H9 (cell line): ENCODE measurements around the gene CAPN2. TPM values are rescaled to one million over a fixed set of nuclear protein-coding genes. Genes with fewer than 3 reads are reported as not detected.

ENCODE experiments used
- DNase-seq: peaks from one replicate; pipeline ENCODE4 v3.0.0-alpha.2; 2017
- H2AFZ ChIP-seq: one replicate; pipeline ENCODE4 v1.6.1; 2013; ENCODE audit warnings: mild to moderate bottlenecking, low read length, control low read depth, moderate library complexity
- H2AK5ac ChIP-seq: 2 replicates; pipeline ENCODE4 v1.6.1; 2013; ENCODE audit warnings: low read length, control low read depth, mixed read lengths; ENCODE audit not compliant: insufficient read length
- H2BK120ac ChIP-seq: one replicate; pipeline ENCODE4 v1.6.1; 2013; ENCODE audit warnings: low read depth, mild to moderate bottlenecking, low read length, control low read depth, inconsistent platforms; ENCODE audit not compliant: poor library complexity, severe bottlenecking
- H2BK12ac ChIP-seq: 2 replicates; pipeline ENCODE4 v1.6.1; 2013; ENCODE audit warnings: low read length, control low read depth, mixed read lengths, low read depth; ENCODE audit not compliant: insufficient read length
- H2BK15ac ChIP-seq: 2 replicates; pipeline ENCODE4 v1.6.1; 2013; ENCODE audit warnings: low read depth, low read length, control low read depth
- H2BK20ac ChIP-seq: one replicate; pipeline ENCODE4 v1.6.1; 2013; ENCODE audit warnings: low read depth, mild to moderate bottlenecking, low read length, control low read depth, inconsistent platforms; ENCODE audit not compliant: poor library complexity, severe bottlenecking
- H2BK5ac ChIP-seq: 2 replicates; pipeline ENCODE4 v1.6.1; 2013; ENCODE audit warnings: low read length, control low read depth, mixed read lengths; ENCODE audit not compliant: insufficient read length
- H3K14ac ChIP-seq: 2 replicates; pipeline ENCODE4 v1.6.1; 2013; ENCODE audit warnings: low read length, control low read depth; ENCODE audit not compliant: insufficient read depth
- H3K18ac ChIP-seq: 2 replicates; pipeline ENCODE4 v1.6.1; 2013; ENCODE audit warnings: low read depth, mild to moderate bottlenecking, mixed read lengths, low read length, control low read depth; ENCODE audit not compliant: insufficient read length
- H3K23ac ChIP-seq: 2 replicates; pipeline ENCODE4 v1.6.1; 2013; ENCODE audit warnings: low read length, control low read depth, mixed read lengths, low read depth; ENCODE audit not compliant: insufficient read length
- H3K23me2 ChIP-seq: 2 replicates; pipeline ENCODE4 v1.6.1; 2013; ENCODE audit warnings: low read depth, mild to moderate bottlenecking, mixed read lengths, low read length, control low read depth; ENCODE audit not compliant: insufficient read length, poor library complexity, severe bottlenecking
- H3K27ac ChIP-seq: 2 replicates; pipeline ENCODE4 v1.5.1; 2013; ENCODE audit warnings: low read length, control low read depth, mixed read lengths, low read depth; ENCODE audit not compliant: insufficient read length
- H3K27me3 ChIP-seq: 2 replicates; pipeline ENCODE4 v1.6.1; 2013; ENCODE audit warnings: low read length, control low read depth, inconsistent platforms; ENCODE audit not compliant: insufficient read depth
- H3K4ac ChIP-seq: 2 replicates; pipeline ENCODE4 v1.6.1; 2013; ENCODE audit warnings: low read depth, mild to moderate bottlenecking, control low read depth, inconsistent platforms, low read length, moderate library complexity
- H3K4me1 ChIP-seq: 2 replicates; pipeline ENCODE4 v1.6.1; 2013; ENCODE audit warnings: low read length, control low read depth, inconsistent platforms; ENCODE audit not compliant: insufficient read depth
- H3K4me2 ChIP-seq: 2 replicates; pipeline ENCODE4 v1.6.1; 2013; ENCODE audit warnings: low read length, control low read depth, mixed read lengths; ENCODE audit not compliant: insufficient read length, insufficient read depth
- H3K56ac ChIP-seq: 2 replicates; pipeline ENCODE4 v1.6.1; 2013; ENCODE audit warnings: low read depth, mild to moderate bottlenecking, mixed read lengths, low read length, control low read depth; ENCODE audit not compliant: insufficient read length
- H3K79me1 ChIP-seq: 2 replicates; pipeline ENCODE4 v1.6.1; 2013; ENCODE audit warnings: low read depth, mild to moderate bottlenecking, moderate library complexity, low read length, control low read depth, inconsistent platforms; ENCODE audit not compliant: insufficient read depth, poor library complexity, severe bottlenecking
- H3K79me2 ChIP-seq: 2 replicates; pipeline ENCODE4 v1.6.1; 2013; ENCODE audit warnings: low read length, control low read depth, inconsistent platforms; ENCODE audit not compliant: insufficient read depth
- H3K9ac ChIP-seq: 2 replicates; pipeline ENCODE4 v1.6.1; 2013; ENCODE audit warnings: low read length, control low read depth, mixed read lengths; ENCODE audit not compliant: insufficient read length; ENCODE audit errors: extremely low read depth
- H3K9me3 ChIP-seq: one replicate; pipeline ENCODE4 v1.6.1; 2013; ENCODE audit warnings: low read depth, low read length, inconsistent platforms; ENCODE audit not compliant: control insufficient read depth
- H3T11ph ChIP-seq: one replicate; pipeline ENCODE4 v1.6.1; 2013; ENCODE audit warnings: mild to moderate bottlenecking, low read length, control low read depth, inconsistent platforms
- H4K20me1 ChIP-seq: one replicate; pipeline ENCODE4 v1.6.1; 2013; ENCODE audit not compliant: control insufficient read depth, insufficient read length, insufficient read depth
- H4K5ac ChIP-seq: 2 replicates; pipeline ENCODE4 v1.6.1; 2013; ENCODE audit warnings: low read depth, mild to moderate bottlenecking, mixed read lengths, low read length, control low read depth; ENCODE audit not compliant: insufficient read length
- H4K8ac ChIP-seq: replicated peaks from 2 replicates; pipeline ENCODE4 v1.6.1; 2013; ENCODE audit warnings: low read length, control low read depth, mixed read lengths, low read depth; ENCODE audit not compliant: insufficient read length
- H4K91ac ChIP-seq: 2 replicates; pipeline ENCODE4 v1.6.1; 2013; ENCODE audit warnings: low read depth, mild to moderate bottlenecking, moderate library complexity, mixed read lengths, low read length, control low read depth; ENCODE audit not compliant: insufficient read length
- H3K27ac Mint-ChIP-seq, 3 experiments: 2 replicates in 2 of 3; 3 replicates in 1 of 3; pipeline ENCODE4 v1.8.0; 2020 to 2021; ENCODE audit warnings: mixed read lengths in 3 of 3, mild to moderate bottlenecking in 1 of 3, moderate library complexity in 1 of 3
- H3K27me3 Mint-ChIP-seq: 2 replicates; pipeline ENCODE4 v1.8.0; 2021; ENCODE audit warnings: low read depth, mild to moderate bottlenecking, moderate library complexity, mixed read lengths
- H3K36me3 Mint-ChIP-seq, 3 experiments: 2 replicates in 2 of 3; 3 replicates in 1 of 3; pipeline ENCODE4 v1.8.0; 2020 to 2021; ENCODE audit warnings: low read depth in 3 of 3, mixed read lengths in 3 of 3; ENCODE audit not compliant: insufficient read depth in 1 of 3
- H3K4me1 Mint-ChIP-seq, 2 experiments: 2 replicates each; pipeline ENCODE4 v1.8.0; 2020; ENCODE audit warnings: mixed read lengths in 2 of 2
- H3K4me3 Mint-ChIP-seq, 2 experiments: 2 replicates in 1 of 2; 3 replicates in 1 of 2; pipeline ENCODE4 v1.8.0; 2020 to 2021; ENCODE audit warnings: mild to moderate bottlenecking in 2 of 2, mixed read lengths in 2 of 2, moderate library complexity in 1 of 2
- H3K9me3 Mint-ChIP-seq, 2 experiments: 2 replicates in 1 of 2; 3 replicates in 1 of 2; pipeline ENCODE4 v1.8.0; 2020; ENCODE audit warnings: mild to moderate bottlenecking in 2 of 2, mixed read lengths in 2 of 2, moderate library complexity in 1 of 2
- CTCF ChIP-seq: fragments of 200-600 bp; sonication (generic); conservative IDR thresholded peaks from 3 replicates; pipeline ENCODE4 v1.8.0; 2021; ENCODE audit warnings: antibody characterized with exemption, mild to moderate bottlenecking
- WGBS: extraction: QIAGEN DNeasy Blood & Tissue Kit; methylation state at CpG from one replicate; pipeline ENCODE4 v1.1.7; 2013; ENCODE audit warnings: missing lambda C conversion rate, low lambda C conversion rate, mixed read lengths; ENCODE audit not compliant: insufficient read length; ENCODE audit errors: extremely low coverage; 5-methylcytosine and 5-hydroxymethylcytosine counted together
- total RNA-seq: library from RNA; stranded (reverse); gene quantifications from 2 replicates; pipeline ENCODE4 v1.2.1, GENCODE V29; 2021

Gene CAPN2
- total RNA-seq, 1 experiment from 2014 or later, result 32.2 TPM

- Histone ChIP-seq H3K4ac (no peak overlapping the region), H3K79me2 (peaks cover 8% of the 10 kb centered on the region; the same call in 1 of the 2 replicates), H2BK15ac (no peak overlapping the region), H3K23ac (no peak overlapping the region), H3K14ac (no peak overlapping the region), H3K27me3 (no peaks in the 10 kb centered on the region), H3K79me1 (peaks cover 3% of the 10 kb centered on the region), H2BK5ac (no peak overlapping the region), H4K20me1 (no peaks in the 10 kb centered on the region), H4K5ac (no peak overlapping the region), H3K9me3 (no peaks in the 10 kb centered on the region), H3K23me2 (no peaks in the 10 kb centered on the region), H3T11ph (no peak overlapping the region), H2AK5ac (no peak overlapping the region), H2BK12ac (no peak overlapping the region), H3K4me1 (no peaks in the 10 kb centered on the region), H2BK20ac (no peak overlapping the region), H3K4me2 (no peak overlapping the region), H3K27ac (no peak overlapping the region), H4K91ac (no peak overlapping the region), H2BK120ac (no peak overlapping the region), H2AFZ (no peak overlapping the region), H4K8ac (no peak overlapping the region), H3K56ac (no peak overlapping the region), H3K18ac (no peak overlapping the region), H3K9ac (no peak overlapping the region)
- no peak for TF ChIP-seq CTCF
- DNase-seq, result no peak
- Mint-ChIP-seq H3K4me1 (peaks cover 23 to 32% of the 10 kb centered on the region in 2 experiments), H3K9me3 (no peaks in the 10 kb centered on the region), H3K27me3 (no peaks in the 10 kb centered on the region), H3K27ac (peak overlapping the region in 2 of 3 experiments; percentile 9 to 37; a peak in 4 of 7 replicates), H3K4me3 (no peak overlapping the region), H3K36me3 (peaks cover 17 to 32% (median 31%) of the 10 kb centered on the region in 3 experiments)
- WGBS, result no CpG with 5 or more reads among the region's 4 CpGs
Measured at GRCh38 chr1:223819730-223820514, 107.6 kb downstream of the CAPN2 start.
